Mucosa of descending colon (tissue), 3 donors: ENCODE measurements around the gene SLC22A13. TPM values are rescaled to one million over a fixed set of nuclear protein-coding genes. Genes with fewer than 3 reads are reported as not detected.

Source experiments
- ATAC-seq: fragments of 200-7000 bp; cut with Tn5 transposase; one replicate; pipeline ENCODE4 v1.9.1; 2020; ENCODE audit warnings: mild to moderate bottlenecking, moderate library complexity
- DNase-seq, 3 donors: peaks; one replicate each; pipeline ENCODE4 v3.0.0-alpha.2; 2020
- H3K36me3 ChIP-seq: fragments of 200-600 bp; one replicate; pipeline ENCODE4 v1.8.0; 2021; ENCODE audit warnings: low read depth, mild to moderate bottlenecking
- H3K4me1 ChIP-seq: fragments of 200-600 bp; one replicate; pipeline ENCODE4 v1.8.0; 2021; ENCODE audit warnings: low read depth, mild to moderate bottlenecking
- H3K4me3 ChIP-seq: fragments of 200-600 bp; one replicate; pipeline ENCODE4 v1.8.0; 2021; ENCODE audit warnings: mild to moderate bottlenecking
- H3K9me3 ChIP-seq: fragments of 200-600 bp; one replicate; pipeline ENCODE4 v1.8.0; 2021; ENCODE audit warnings: mild to moderate bottlenecking
- CTCF ChIP-seq: fragments of 200-600 bp; IDR thresholded peaks from one replicate; pipeline ENCODE4 v1.8.0; 2022; ENCODE audit warnings: antibody characterized with exemption, mild to moderate bottlenecking
- intact Hi-C, 2 donors: fragments of 100-400 bp; cut with DNase I in 1 of 2; cut with micrococcal nuclease in 1 of 2; formaldehyde crosslinking; loops; one replicate each; pipeline versions ENCODE4 v1.11.0 to v1.11.1; 2022; cut with DNase I, micrococcal nuclease
- total RNA-seq, 3 donors: library from RNA; stranded (reverse); fragmentation: NEBNext Ultra II Directional in 2 of 3; extraction: Animal tissue kit (Norgen Biotek cat#: 25700) in 2 of 3; gene quantifications; one replicate each; pipeline versions ENCODE4 v1.2.1 to v1.2.4, GENCODE V29; 2021 to 2023
- donor health status: DM: no; HTN: no; CAD: no; lungs with moderate emphysema.
- donor health status: DM: no; HTN: no; CAD: no.
- donor health status: DM: no; HTN: yes; CAD: no.

SLC22A13 gene
- total RNA-seq, 3 donors from 2014 or later = 0.51 to 0.84 (median 0.70) TPM

DNA sequence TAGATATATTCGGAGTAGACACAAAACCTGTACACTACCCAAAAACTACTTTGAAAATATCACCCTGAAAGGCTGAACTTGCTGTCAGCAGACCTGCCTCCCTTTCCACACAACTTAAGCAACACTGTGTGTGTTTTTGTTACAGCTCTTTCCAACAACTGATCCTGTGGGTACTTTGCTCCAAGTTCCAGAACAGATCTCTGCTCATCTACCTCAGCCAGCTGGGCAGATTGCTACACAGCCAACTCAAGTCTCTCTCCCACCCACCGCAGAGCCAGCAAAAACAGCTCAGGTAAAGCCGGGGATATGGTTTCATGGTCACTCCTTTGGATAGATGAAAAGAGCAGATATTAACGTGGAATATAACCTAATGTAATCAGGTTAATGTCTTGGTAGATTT lies 19.7 kb upstream of the SLC22A13 start:
- no peak for TF ChIP-seq CTCF
- H3K4me1 ChIP-seq = no peaks in the 10 kb centered on the region
- ATAC-seq (no peak), DNase-seq (no peak)
- intact Hi-C loops = no loop called here
- H3K4me3 ChIP-seq = no peak overlapping the region
- H3K9me3 ChIP-seq = no peaks in the 10 kb centered on the region
- H3K36me3 ChIP-seq = no peaks in the 10 kb centered on the region

DNA sequence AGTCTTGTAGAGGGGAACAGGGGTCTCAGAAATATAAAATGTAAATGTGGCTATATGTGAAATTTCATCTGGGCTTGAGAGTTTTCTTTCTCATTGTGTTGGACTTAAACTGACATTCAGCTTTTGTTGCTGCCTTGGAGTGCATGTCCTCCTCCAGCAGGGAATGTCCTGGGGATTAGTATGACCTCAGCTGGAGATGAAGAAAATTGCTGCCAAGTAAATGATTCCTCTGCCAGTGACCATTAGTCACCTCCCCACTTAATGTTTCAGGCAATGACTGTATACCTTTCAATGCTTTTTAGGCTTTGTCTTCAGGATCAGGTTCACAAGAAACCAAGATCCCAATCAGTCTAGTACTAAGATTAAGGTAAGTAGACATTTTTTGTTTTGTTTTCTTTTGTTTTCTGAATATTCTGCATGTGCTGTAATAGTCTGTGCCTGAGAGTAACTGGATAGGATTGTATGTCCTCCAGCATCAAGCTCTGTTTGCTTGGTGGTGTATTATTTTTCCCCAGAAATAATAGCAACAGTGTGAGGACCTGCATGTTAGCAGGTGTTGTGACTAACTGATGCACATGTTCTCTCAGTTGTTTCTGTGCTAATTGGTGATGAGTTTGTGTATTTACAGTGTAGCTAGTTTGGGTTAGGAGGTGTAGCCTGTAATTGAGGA lies 18.1 kb upstream of the SLC22A13 start:
- intact Hi-C loops = no loop called here
- Histone ChIP-seq H3K4me1 (no peaks in the 10 kb centered on the region), H3K4me3 (no peak overlapping the region), H3K9me3 (no peaks in the 10 kb centered on the region), H3K36me3 (peaks cover under 1% of the 10 kb centered on the region)
- peak; percentile 51 for ATAC-seq
- no peak for DNase-seq
- TF ChIP-seq CTCF = no peak

DNA sequence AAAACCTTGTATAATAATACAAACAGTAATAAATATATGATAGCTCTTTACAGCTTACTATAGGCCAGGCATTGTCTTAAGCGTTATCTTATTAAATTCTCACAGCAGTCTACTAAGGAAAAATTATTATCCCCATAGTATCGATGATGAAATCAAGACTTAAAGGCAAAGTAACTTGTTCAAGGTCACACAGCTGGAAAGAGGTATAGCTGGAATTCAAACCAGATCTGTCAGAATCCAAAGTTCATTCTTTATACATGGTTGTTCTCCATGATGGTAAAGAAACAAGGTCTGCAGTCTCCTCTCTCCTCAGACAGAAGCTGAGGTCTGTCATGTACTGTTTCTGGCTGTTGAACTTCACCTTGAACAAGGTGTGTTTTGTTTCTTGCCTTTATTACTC lies 15.4 kb upstream of the SLC22A13 start:
- Histone ChIP-seq H3K4me3 (no peak overlapping the region), H3K36me3 (peaks cover 8% of the 10 kb centered on the region)
- DNase-seq = no peak

GRCh38 chr3:38251197-38251596 lies 14.4 kb upstream of the SLC22A13 start:
- ATAC-seq (no peak), DNase-seq (no peak)

More for the DNA sequence above, 15.4 kb upstream of the SLC22A13 start:
- no peaks in the 10 kb centered on the region for H3K9me3 ChIP-seq
- intact Hi-C loops = no loop called here
- no peak for ATAC-seq
- no peaks in the 10 kb centered on the region for H3K4me1 ChIP-seq
- no peak for TF ChIP-seq CTCF

DNA sequence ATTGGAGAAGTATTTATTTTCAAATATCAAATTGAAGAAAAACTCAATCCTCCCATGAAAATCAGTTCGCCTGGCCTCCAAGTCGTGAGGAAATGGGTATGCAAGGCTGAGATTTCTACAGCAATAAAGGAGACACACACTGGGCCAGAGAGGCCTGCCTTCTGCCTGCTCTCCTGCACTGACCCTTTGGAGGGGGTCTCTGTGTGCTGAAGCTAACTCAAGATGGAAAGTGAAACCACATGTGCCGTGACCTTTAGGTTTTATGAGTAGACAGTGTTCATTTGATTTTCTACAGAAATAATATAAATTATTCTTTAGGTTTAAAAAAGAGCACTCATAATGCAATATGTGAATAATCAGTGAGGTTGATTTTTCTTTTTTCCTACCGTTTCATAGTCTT lies 11.9 kb upstream of the SLC22A13 start:
- no peak for DNase-seq
- intact Hi-C loops = no loop called here
- Histone ChIP-seq H3K36me3 (peaks cover 8% of the 10 kb centered on the region), H3K4me3 (no peak overlapping the region), H3K9me3 (no peaks in the 10 kb centered on the region), H3K4me1 (no peaks in the 10 kb centered on the region)
- no peak for TF ChIP-seq CTCF
- ATAC-seq = no peak

More at GRCh38 chr3:38251197-38251596, 14.4 kb upstream of the SLC22A13 start:
- H3K36me3 ChIP-seq = peaks cover 8% of the 10 kb centered on the region
- TF ChIP-seq CTCF = no peak
- no peak overlapping the region for H3K4me3 ChIP-seq
- intact Hi-C loops = no loop called here
- no peaks in the 10 kb centered on the region for H3K9me3 ChIP-seq
- H3K4me1 ChIP-seq = no peaks in the 10 kb centered on the region

DNA sequence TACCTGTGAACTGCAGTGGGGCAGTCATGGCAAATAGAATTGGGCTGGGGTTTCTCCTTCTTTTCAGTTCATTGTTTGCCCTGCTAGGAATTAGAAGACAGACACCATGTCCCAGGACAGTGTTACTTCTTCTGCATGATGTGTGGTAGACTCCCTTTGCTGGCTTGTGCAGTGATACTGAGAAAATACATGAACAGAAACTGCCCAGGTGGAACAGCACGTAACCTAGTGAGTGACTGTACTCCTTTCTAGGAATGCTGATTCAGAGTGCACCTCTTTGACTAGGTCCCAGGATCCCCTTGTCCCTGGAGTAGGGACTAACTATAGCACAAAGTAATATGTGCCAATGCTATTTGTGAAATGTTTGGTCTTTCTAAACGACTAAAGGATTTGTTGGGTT lies 10.7 kb upstream of the SLC22A13 start:
- H3K4me1 ChIP-seq = no peaks in the 10 kb centered on the region
- H3K36me3 ChIP-seq = peaks cover 8% of the 10 kb centered on the region
- no peak overlapping the region for H3K4me3 ChIP-seq
- intact Hi-C loops = no loop called here
- no peaks in the 10 kb centered on the region for H3K9me3 ChIP-seq
- TF ChIP-seq CTCF = no peak
- DNase-seq = no peak
- no peak for ATAC-seq
